Liver (tissue), 3 donors: ENCODE results near the gene NLRP9.

ENCODE experiments used
- ATF3 ChIP-seq: IDR thresholded peaks from 2 replicates; pipeline ENCODE4 v1.6.1; 2016; ENCODE audit warnings: antibody characterized with exemption
- CTCF ChIP-seq: fragments of 150-350 bp; IDR thresholded peaks from 2 replicates; pipeline ENCODE4 v1.5.1; 2017; ENCODE audit warnings: improper control_type of control experiment, low read depth, low read length; ENCODE audit not compliant: missing input control
- EGR1 ChIP-seq, 2 donors: IDR thresholded peaks; 2 replicates each; pipeline ENCODE4 v1.6.1; 2016 to 2018; ENCODE audit warnings: antibody characterized with exemption in 2 of 2, low read depth in 2 of 2
- GABPA ChIP-seq, 2 donors: IDR thresholded peaks in 1 of 2; conservative IDR thresholded peaks in 1 of 2; 2 replicates each; pipeline ENCODE4 v1.6.1; 2016; ENCODE audit warnings: antibody characterized with exemption in 2 of 2, mild to moderate bottlenecking in 1 of 2, moderate library complexity in 1 of 2
- MAX ChIP-seq: IDR thresholded peaks from 2 replicates; pipeline ENCODE4 v1.6.1; 2016; ENCODE audit warnings: antibody characterized with exemption
- RAD21 ChIP-seq, 2 donors: IDR thresholded peaks; 2 replicates each; pipeline ENCODE4 v1.6.1; 2016; ENCODE audit warnings: antibody characterized with exemption in 2 of 2, mild to moderate bottlenecking in 2 of 2
- SP1 ChIP-seq: IDR thresholded peaks from 2 replicates; pipeline ENCODE4 v1.6.1; 2018; ENCODE audit warnings: antibody characterized with exemption, mild to moderate bottlenecking
- TAF1 ChIP-seq: conservative IDR thresholded peaks from 2 replicates; pipeline ENCODE4 v1.6.1; 2016; ENCODE audit warnings: antibody characterized with exemption, mild to moderate bottlenecking
- ZBTB33 ChIP-seq: IDR thresholded peaks from 2 replicates; pipeline ENCODE4 v1.6.1; 2016; ENCODE audit warnings: antibody characterized with exemption
- donor health status: healthy.
- donor health status: healthy.

DNA sequence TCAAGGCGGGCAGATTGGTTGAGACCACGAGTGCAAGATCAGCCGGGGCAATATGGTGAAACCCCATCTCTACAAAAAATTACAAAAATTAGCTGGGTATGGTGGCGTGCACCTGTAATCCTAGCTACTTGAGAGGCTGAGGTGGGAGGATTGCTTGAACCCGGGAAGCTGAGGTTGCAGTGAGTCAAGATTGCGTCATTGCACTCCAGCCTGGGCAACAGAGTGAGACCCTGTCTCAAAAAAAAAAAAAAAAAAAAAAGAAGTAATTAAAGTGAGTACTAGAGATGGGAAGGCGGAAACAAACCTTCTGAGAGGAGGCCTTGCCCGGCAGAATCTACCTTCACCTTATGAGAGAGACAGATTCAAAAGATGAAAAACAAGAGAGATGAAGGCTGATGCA, 14.7 kb downstream of the NLRP9 start:
- TF ChIP-seq CTCF (no peak), TAF1 (no peak), RAD21 (IDR thresholded peaks at IDR 0.05) (no peak), ATF3 (no peak), MAX (no peak), ZBTB33 (no peak), GABPA (IDR thresholded peaks at IDR 0.05 in 1 of 2, conservative IDR thresholded peaks at IDR 0.05 in 1 of 2) (no peak), SP1 (no peak), EGR1 (IDR thresholded peaks at IDR 0.05; ENCODE audit: low read depth in 2 of 2) (no peak)
